ENCODE measurements around the gene S100A3.
A peak's percentile ranks its signal among the peaks of the same experiment; 100 is the strongest.
"Not testable (repeated sequence)": the region's sequence is repeated elsewhere in the genome, so short reads cannot be mapped to it uniquely, and the experiment has no call there.

Gene S100A3

GRCh38 chr1:153583976-153584375, 34.9 kb upstream of the S100A3 start:
- Histone ChIP-seq H3K27me3 (ENCODE audit: control insufficient read depth in 5 of 5, insufficient read depth in 4 of 5, low read length in 5 of 5) (no peaks in the 10 kb centered on the region), H3K27ac (ENCODE audit: low read depth, low read length) (no peak overlapping the region), H3K4me3 (ENCODE audit: low read depth in 1 of 5, low read length in 5 of 5) (no peak overlapping the region), H3K9ac (ENCODE audit: low read length in 5 of 5) (no peak overlapping the region), H3K36me3 (ENCODE audit: control insufficient read depth in 5 of 5, insufficient read depth in 5 of 5, low read length in 5 of 5) (no peaks in the 10 kb centered on the region), H3K9me3 (ENCODE audit: control insufficient read depth in 5 of 5, low read length in 5 of 5) (no peaks in the 10 kb centered on the region), H3K4me1 (ENCODE audit: control insufficient read depth in 5 of 5, insufficient read depth in 5 of 5, low read length in 5 of 5) (peaks cover 0 to 2% (median 0%) of the 10 kb centered on the region in 5 donors)

GRCh38 chr1:153583514-153583913, 34.5 kb upstream of the S100A3 start:
- H3K9me3 ChIP-seq (ENCODE audit: control insufficient read depth in 5 of 5, low read length in 5 of 5); H3K9ac ChIP-seq (ENCODE audit: low read length in 5 of 5); H3K4me1 ChIP-seq (ENCODE audit: control insufficient read depth in 5 of 5, insufficient read depth in 5 of 5, low read length in 5 of 5); H3K27me3 ChIP-seq (ENCODE audit: control insufficient read depth in 5 of 5, insufficient read depth in 4 of 5, low read length in 5 of 5); H3K36me3 ChIP-seq (ENCODE audit: control insufficient read depth in 5 of 5, insufficient read depth in 5 of 5, low read length in 5 of 5); H3K27ac ChIP-seq (ENCODE audit: low read depth, low read length); H3K4me3 ChIP-seq (ENCODE audit: low read depth in 1 of 5, low read length in 5 of 5): not testable (repeated sequence)

- not testable (repeated sequence) for H3K27me3 ChIP-seq (ENCODE audit: control insufficient read depth in 5 of 5, insufficient read depth in 4 of 5, low read length in 5 of 5); H3K9ac ChIP-seq (ENCODE audit: low read length in 5 of 5); H3K9me3 ChIP-seq (ENCODE audit: control insufficient read depth in 5 of 5, low read length in 5 of 5); H3K36me3 ChIP-seq (ENCODE audit: control insufficient read depth in 5 of 5, insufficient read depth in 5 of 5, low read length in 5 of 5); H3K4me3 ChIP-seq (ENCODE audit: low read depth in 1 of 5, low read length in 5 of 5); H3K27ac ChIP-seq (ENCODE audit: low read depth, low read length)
- H3K4me1 ChIP-seq (ENCODE audit: control insufficient read depth in 5 of 5, insufficient read depth in 5 of 5, low read length in 5 of 5), result peaks cover 1 to 12% (median 7%) of the 10 kb centered on the region in 5 donors
Measured at GRCh38 chr1:153582836-153583235, 33.8 kb upstream of the S100A3 start.

- no peaks in the 10 kb centered on the region for H3K36me3 ChIP-seq (ENCODE audit: control insufficient read depth in 5 of 5, insufficient read depth in 5 of 5, low read length in 5 of 5)
- no peaks in the 10 kb centered on the region for H3K9me3 ChIP-seq (ENCODE audit: control insufficient read depth in 5 of 5, low read length in 5 of 5)
- H3K4me1 ChIP-seq (ENCODE audit: control insufficient read depth in 5 of 5, insufficient read depth in 5 of 5, low read length in 5 of 5), result peaks cover 3 to 15% (median 10%) of the 10 kb centered on the region in 5 donors
- H3K27ac ChIP-seq (ENCODE audit: low read depth, low read length), result no peak overlapping the region
- H3K27me3 ChIP-seq (ENCODE audit: control insufficient read depth in 5 of 5, insufficient read depth in 4 of 5, low read length in 5 of 5), result no peaks in the 10 kb centered on the region
- no peak overlapping the region for H3K9ac ChIP-seq (ENCODE audit: low read length in 5 of 5)
- H3K4me3 ChIP-seq (ENCODE audit: low read depth in 1 of 5, low read length in 5 of 5), result no peak overlapping the region
Measured at GRCh38 chr1:153578936-153579335, 29.9 kb upstream of the S100A3 start.

- no peak overlapping the region for H3K9ac ChIP-seq (ENCODE audit: low read length in 5 of 5)
Measured at GRCh38 chr1:153578490-153578889, 29.4 kb upstream of the S100A3 start.

GRCh38 chr1:153577624-153578051, 28.6 kb upstream of the S100A3 start:
- Histone ChIP-seq H3K27me3 (ENCODE audit: control insufficient read depth in 5 of 5, insufficient read depth in 4 of 5, low read length in 5 of 5) (no peaks in the 10 kb centered on the region), H3K4me1 (ENCODE audit: control insufficient read depth in 5 of 5, insufficient read depth in 5 of 5, low read length in 5 of 5) (peaks cover 5 to 17% (median 15%) of the 10 kb centered on the region in 5 donors), H3K9ac (ENCODE audit: low read length in 5 of 5) (no peak overlapping the region), H3K4me3 (ENCODE audit: low read depth in 1 of 5, low read length in 5 of 5) (no peak overlapping the region), H3K9me3 (ENCODE audit: control insufficient read depth in 5 of 5, low read length in 5 of 5) (no peaks in the 10 kb centered on the region), H3K36me3 (ENCODE audit: control insufficient read depth in 5 of 5, insufficient read depth in 5 of 5, low read length in 5 of 5) (no peaks in the 10 kb centered on the region), H3K27ac (ENCODE audit: low read depth, low read length) (no peak overlapping the region)

More at GRCh38 chr1:153578490-153578889, 29.4 kb upstream of the S100A3 start:
- Histone ChIP-seq H3K36me3 (ENCODE audit: control insufficient read depth in 5 of 5, insufficient read depth in 5 of 5, low read length in 5 of 5) (no peaks in the 10 kb centered on the region), H3K4me3 (ENCODE audit: low read depth in 1 of 5, low read length in 5 of 5) (no peak overlapping the region), H3K4me1 (ENCODE audit: control insufficient read depth in 5 of 5, insufficient read depth in 5 of 5, low read length in 5 of 5) (peaks cover 3 to 15% (median 10%) of the 10 kb centered on the region in 5 donors), H3K27me3 (ENCODE audit: control insufficient read depth in 5 of 5, insufficient read depth in 4 of 5, low read length in 5 of 5) (no peaks in the 10 kb centered on the region), H3K9me3 (ENCODE audit: control insufficient read depth in 5 of 5, low read length in 5 of 5) (no peaks in the 10 kb centered on the region), H3K27ac (ENCODE audit: low read depth, low read length) (no peak overlapping the region)

- Histone ChIP-seq H3K4me3 (ENCODE audit: low read depth in 1 of 5, low read length in 5 of 5) (no peak overlapping the region), H3K36me3 (ENCODE audit: control insufficient read depth in 5 of 5, insufficient read depth in 5 of 5, low read length in 5 of 5) (no peaks in the 10 kb centered on the region), H3K4me1 (ENCODE audit: control insufficient read depth in 5 of 5, insufficient read depth in 5 of 5, low read length in 5 of 5) (peaks cover 9 to 22% (median 15%) of the 10 kb centered on the region in 5 donors), H3K9me3 (ENCODE audit: control insufficient read depth in 5 of 5, low read length in 5 of 5) (no peaks in the 10 kb centered on the region), H3K9ac (ENCODE audit: low read length in 5 of 5) (no peak overlapping the region), H3K27me3 (ENCODE audit: control insufficient read depth in 5 of 5, insufficient read depth in 4 of 5, low read length in 5 of 5) (no peaks in the 10 kb centered on the region), H3K27ac (ENCODE audit: low read depth, low read length) (no peak overlapping the region)
Measured at GRCh38 chr1:153577138-153577537, 28.1 kb upstream of the S100A3 start.

GRCh38 chr1:153575497-153575896, 26.4 kb upstream of the S100A3 start:
- not testable (repeated sequence) for H3K4me3 ChIP-seq (ENCODE audit: low read depth in 1 of 5, low read length in 5 of 5); H3K27me3 ChIP-seq (ENCODE audit: control insufficient read depth in 5 of 5, insufficient read depth in 4 of 5, low read length in 5 of 5); H3K27ac ChIP-seq (ENCODE audit: low read depth, low read length); H3K9ac ChIP-seq (ENCODE audit: low read length in 5 of 5); H3K9me3 ChIP-seq (ENCODE audit: control insufficient read depth in 5 of 5, low read length in 5 of 5); H3K36me3 ChIP-seq (ENCODE audit: control insufficient read depth in 5 of 5, insufficient read depth in 5 of 5, low read length in 5 of 5)
- peaks cover 9 to 25% (median 15%) of the 10 kb centered on the region in 5 donors for H3K4me1 ChIP-seq (ENCODE audit: control insufficient read depth in 5 of 5, insufficient read depth in 5 of 5, low read length in 5 of 5)

- H3K4me1 ChIP-seq (ENCODE audit: control insufficient read depth in 5 of 5, insufficient read depth in 5 of 5, low read length in 5 of 5), result peaks cover 9 to 25% (median 15%) of the 10 kb centered on the region in 5 donors
- not testable (repeated sequence) for H3K27ac ChIP-seq (ENCODE audit: low read depth, low read length); H3K9ac ChIP-seq (ENCODE audit: low read length in 5 of 5); H3K36me3 ChIP-seq (ENCODE audit: control insufficient read depth in 5 of 5, insufficient read depth in 5 of 5, low read length in 5 of 5); H3K4me3 ChIP-seq (ENCODE audit: low read depth in 1 of 5, low read length in 5 of 5); H3K27me3 ChIP-seq (ENCODE audit: control insufficient read depth in 5 of 5, insufficient read depth in 4 of 5, low read length in 5 of 5); H3K9me3 ChIP-seq (ENCODE audit: control insufficient read depth in 5 of 5, low read length in 5 of 5)
Measured at GRCh38 chr1:153575081-153575491, 26.0 kb upstream of the S100A3 start.

GRCh38 chr1:153573351-153573750, 24.3 kb upstream of the S100A3 start:
- peak overlapping the region in 2 of 5 donors; percentile 1 to 75 for H3K9ac ChIP-seq (ENCODE audit: low read length in 5 of 5)
- no peaks in the 10 kb centered on the region for H3K9me3 ChIP-seq (ENCODE audit: control insufficient read depth in 5 of 5, low read length in 5 of 5)
- no peak overlapping the region for H3K4me3 ChIP-seq (ENCODE audit: low read depth in 1 of 5, low read length in 5 of 5)
- no peaks in the 10 kb centered on the region for H3K36me3 ChIP-seq (ENCODE audit: control insufficient read depth in 5 of 5, insufficient read depth in 5 of 5, low read length in 5 of 5)
- H3K4me1 ChIP-seq (ENCODE audit: control insufficient read depth in 5 of 5, insufficient read depth in 5 of 5, low read length in 5 of 5), result peaks cover 9 to 28% (median 20%) of the 10 kb centered on the region in 5 donors
- peak overlapping the region; percentile 75 for H3K27ac ChIP-seq (ENCODE audit: low read depth, low read length)
- H3K27me3 ChIP-seq (ENCODE audit: control insufficient read depth in 5 of 5, insufficient read depth in 4 of 5, low read length in 5 of 5), result no peaks in the 10 kb centered on the region

GRCh38 chr1:153572569-153573015, 23.5 kb upstream of the S100A3 start:
- Histone ChIP-seq H3K27ac (ENCODE audit: low read depth, low read length) (peak overlapping the region; percentile 75), H3K4me1 (ENCODE audit: control insufficient read depth in 5 of 5, insufficient read depth in 5 of 5, low read length in 5 of 5) (peaks cover 5 to 30% (median 22%) of the 10 kb centered on the region in 5 donors), H3K4me3 (ENCODE audit: low read depth in 1 of 5, low read length in 5 of 5) (no peak overlapping the region), H3K27me3 (ENCODE audit: control insufficient read depth in 5 of 5, insufficient read depth in 4 of 5, low read length in 5 of 5) (no peaks in the 10 kb centered on the region), H3K9ac (ENCODE audit: low read length in 5 of 5) (peak overlapping the region in 1 of 5 donors; percentile 82), H3K9me3 (ENCODE audit: control insufficient read depth in 5 of 5, low read length in 5 of 5) (no peaks in the 10 kb centered on the region), H3K36me3 (ENCODE audit: control insufficient read depth in 5 of 5, insufficient read depth in 5 of 5, low read length in 5 of 5) (no peaks in the 10 kb centered on the region)

All from subcutaneous abdominal adipose tissue (tissue), 5 donors.